ENCODE results near the gene LY86. TPM values are rescaled to one million over a fixed set of nuclear protein-coding genes. Genes with fewer than 3 reads are reported as not detected.

The LY86 gene
- total and polyA plus RNA-seq, 2 donors (not counting 3 experiments of a cell fraction or from before 2014, with no cell fraction given) = not detected

DNA sequence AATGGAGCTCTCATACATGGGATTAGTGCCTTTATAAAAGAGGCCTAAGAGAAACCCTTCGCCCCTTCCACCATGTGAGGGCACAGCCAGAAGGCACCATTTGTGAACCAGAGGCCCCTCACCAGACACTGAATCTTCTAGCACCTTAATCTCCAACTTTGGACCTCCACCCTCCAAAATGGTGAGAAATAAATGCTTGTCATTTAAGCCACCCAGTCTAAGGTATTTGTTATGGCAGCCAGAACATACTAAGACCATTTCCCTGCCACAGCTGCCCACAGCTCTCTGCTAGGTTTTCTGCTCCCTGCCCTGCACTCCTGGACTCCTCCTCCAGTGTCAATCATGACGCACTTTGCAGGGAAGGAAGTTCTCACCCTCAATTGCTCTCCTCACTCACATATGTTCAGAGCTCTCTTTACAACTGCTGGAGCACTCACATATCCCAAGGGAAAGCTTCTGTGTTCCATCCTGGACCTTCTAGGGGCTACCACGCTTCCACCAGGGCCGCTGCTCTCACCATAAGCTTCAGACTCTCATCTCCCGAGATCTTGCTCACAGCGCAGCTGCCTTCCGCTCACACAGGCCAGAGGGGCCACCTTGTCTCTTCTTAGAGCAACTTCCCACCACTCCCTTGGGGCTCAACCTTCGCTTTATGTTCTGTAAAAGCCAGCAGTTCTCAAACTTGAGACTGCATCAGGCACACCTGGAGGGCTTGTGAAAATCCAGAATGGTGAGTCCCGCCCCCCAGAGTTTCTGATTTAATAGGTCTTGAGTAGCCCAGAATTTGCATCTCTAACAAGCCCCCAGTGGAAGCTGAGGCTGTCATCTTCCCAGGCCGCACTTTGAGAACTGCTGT is 1.6 kb upstream of the LY86 start:
- intact Hi-C loops (cut with micrococcal nuclease) (no loop called here), dilution Hi-C loops (cut with MboI; ENCODE audit: extremely low pct_ligation_motif_present, low sequenced_read_pairs) (no loop called here)
- ChIA-PET CTCF (no interaction called here), POLR2A (no interaction called here)
- H3K79me2 ChIP-seq (ENCODE audit: control insufficient read depth, insufficient read depth, low read length) = no peaks in the 10 kb centered on the region
- H3K4me1 ChIP-seq (ENCODE audit: control insufficient read depth, extremely low read depth, insufficient read depth, low read length) = no peaks in the 10 kb centered on the region
- no peaks in the 10 kb centered on the region for H3K36me3 ChIP-seq (ENCODE audit: control insufficient read depth in 2 of 2, extremely low read depth in 1 of 2, insufficient read depth in 2 of 2, low read length in 2 of 2)
- no TSS peak for BruUV-seq (replicated peaks)
- DNase-seq (ENCODE audit: low read depth, low spot score) = no peak
- no peak for FAIRE-seq
- no peaks in the 10 kb centered on the region for H3K27me3 ChIP-seq (ENCODE audit: control insufficient read depth in 2 of 2, insufficient read depth in 2 of 2, low read length in 2 of 2)
- H3K27ac ChIP-seq (ENCODE audit: insufficient read depth, low read depth, low read length) = no peak overlapping the region
- no peak overlapping the region for H3K9ac ChIP-seq (replicated peaks; ENCODE audit: extremely low read depth, insufficient read depth, low read length)
- no peak overlapping the region for H3K4me2 ChIP-seq (ENCODE audit: insufficient read depth, low read length)
- no peak overlapping the region for H2AFZ ChIP-seq (ENCODE audit: low read depth, low read length)
- no peaks in the 10 kb centered on the region for H3K9me3 ChIP-seq (replicated peaks; ENCODE audit: control insufficient read depth, insufficient read depth, low read length)
- H4K20me1 ChIP-seq (replicated peaks; ENCODE audit: control insufficient read depth, extremely low read depth, insufficient read depth, low read length) = no peaks in the 10 kb centered on the region
- H3K4me3 ChIP-seq (replicated peaks in 1 of 3; ENCODE audit: insufficient read depth in 1 of 3, low read depth in 1 of 3, low read length in 3 of 3) = no peak overlapping the region
- no peak for TF ChIP-seq EZH2 (IDR thresholded peaks at IDR 0.05; ENCODE audit: borderline replicate concordance, low read depth, low read length, severe bottlenecking)
- no peak for TF ChIP-seq POLR2AphosphoS5 (IDR thresholded peaks at IDR 0.05; ENCODE audit: insufficient read depth, low read depth, low read length)
- no peak for TF ChIP-seq GATA2 (IDR thresholded peaks at IDR 0.05; ENCODE audit: insufficient read depth, insufficient read length, low read depth, low read length)
- TF ChIP-seq MAX (IDR thresholded peaks at IDR 0.05; ENCODE audit: insufficient read depth, insufficient read length) = no peak
- no peak for TF ChIP-seq CTCF (IDR thresholded peaks at IDR 0.05; ENCODE audit: extremely low read depth in 1 of 2, insufficient read depth in 1 of 2, low read depth in 1 of 2, low read length in 2 of 2)
- no peak for TF ChIP-seq FOS (IDR thresholded peaks at IDR 0.05; ENCODE audit: borderline replicate concordance, insufficient read depth, low read length)
- TF ChIP-seq JUN (IDR thresholded peaks at IDR 0.05; ENCODE audit: borderline replicate concordance, insufficient read depth, insufficient read length, low read depth) = no peak
- TF ChIP-seq POLR2A (IDR thresholded peaks at IDR 0.05; ENCODE audit: low read depth, low read length) = no peak
- TF ChIP-seq MYC (IDR thresholded peaks at IDR 0.05; ENCODE audit: low read depth, low read length) = no peak
- no peaks in the 10 kb centered on the region for H3K9me1 ChIP-seq (replicated peaks; ENCODE audit: control insufficient read depth, extremely low read depth, insufficient read depth, low read length)
